Endometrium (tissue), 2 donors: ENCODE results near the gene ANKRD13C.

Experiments used
- FAIRE-seq: peaks from 2 replicates; lab custom pipeline; 2012; peaks lifted over from hg19 to GRCh38; lab: Jason Lieb, UNC
- donor health status: control.
- donor health status: control.

The ANKRD13C gene

DNA sequence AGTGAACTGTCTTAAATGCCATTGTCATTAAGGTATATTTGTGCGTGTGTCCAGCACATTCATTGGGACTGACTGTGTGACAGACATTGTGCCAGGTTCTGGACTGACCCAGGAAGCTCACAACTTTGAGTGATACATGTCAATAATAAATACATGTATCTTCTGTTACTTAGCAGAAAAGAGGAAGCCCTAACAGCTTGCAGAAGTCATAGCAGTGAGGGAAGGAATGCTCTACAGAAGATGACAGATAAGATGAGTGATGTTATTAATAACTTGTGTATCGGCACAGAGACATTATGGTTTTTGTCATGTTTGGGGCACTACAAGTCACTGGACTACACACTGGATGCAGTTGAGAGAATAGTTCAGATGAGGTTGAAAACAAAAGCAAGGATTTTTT, 134.5 kb downstream of the ANKRD13C start:
- FAIRE-seq = no peak

DNA sequence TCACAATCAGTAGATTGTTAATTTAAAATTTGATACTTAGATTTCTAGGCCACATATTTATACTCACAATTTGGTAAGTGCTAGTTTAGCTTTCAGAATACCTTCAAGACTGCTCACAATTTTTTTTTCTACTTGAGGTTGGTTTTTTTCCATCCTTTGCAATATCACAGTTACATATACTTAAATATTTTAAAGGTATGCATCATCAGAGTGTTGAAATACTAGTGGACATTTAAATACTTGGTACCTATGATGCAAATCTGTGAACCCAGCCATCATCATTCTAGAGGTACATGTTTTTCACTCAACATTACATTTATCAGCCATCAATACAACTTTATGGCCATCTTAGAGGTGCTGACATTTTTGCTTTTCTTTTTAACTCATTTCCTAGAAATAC, 143.0 kb downstream of the ANKRD13C start:
- FAIRE-seq = no peak

- FAIRE-seq = no peak
Observed at GRCh38 chr1:70210820-70211219, 143.7 kb downstream of the ANKRD13C start.
